HCT116 (cell line): ENCODE results near the gene C10orf95. TPM values are rescaled to one million over a fixed set of nuclear protein-coding genes. Genes with fewer than 3 reads are reported as not detected.

Experiments
- ATAC-seq: fragments of 200-7000 bp; cut with Tn5 transposase; 2 replicates; pipeline ENCODE4 v1.9.1; 2020; ENCODE audit warnings: mild to moderate bottlenecking, moderate library complexity
- BruUV-seq: library from RNA; stranded (reverse); fragments of 400-500 nt; replicated peaks from 2 replicates; lab custom pipeline; 2021; lab: Mats Ljungman, UMichigan
- CTCF ChIA-PET: fragments of 300-600 bp; sonication (Branson Sonifier 250); formaldehyde crosslinking; loops from one replicate; lab custom pipeline; 2021; ENCODE audit warnings: antibody characterized with exemption; lab: Charles Lee
- POLR2A ChIA-PET: fragments of 300-600, 350-600 bp; sonication (Branson Sonifier 250); formaldehyde crosslinking; loops from one replicate; lab custom pipeline; 2021; ENCODE audit warnings: antibody characterized with exemption; lab: Charles Lee
- RAD21 ChIA-PET, 2 experiments: fragments of 300-600 bp; sonication (Branson Sonifier 250); formaldehyde crosslinking; loops; one replicate each; lab custom pipeline; 2023; ENCODE audit warnings: low total read pairs in 2 of 2; ENCODE audit not compliant: uncharacterized antibody in 2 of 2, unreplicated experiment in 2 of 2, low non-redundant PET in 1 of 2; lab: Charles Lee
- DNase-seq: peaks from one replicate; pipeline ENCODE4 v3.0.0-alpha.2; 2010; ENCODE audit warnings: low read depth, low spot score
- H2AFZ ChIP-seq: fragments of 200-600 bp; shearing (Covaris generic), sonication (generic); 2 replicates; pipeline ENCODE4 v1.6.1; 2017; ENCODE audit warnings: low read depth, mixed run types, mixed read lengths, antibody characterized with exemption, low read length; ENCODE audit not compliant: poor library complexity, severe bottlenecking
- H3K27ac ChIP-seq: 2 replicates; pipeline ENCODE4 v1.5.1; 2012; ENCODE audit warnings: low read depth, low read length
- H3K27me3 ChIP-seq: fragments of 200-600 bp; sonication (generic); 2 replicates; pipeline ENCODE4 v1.6.1; 2016; ENCODE audit warnings: mixed run types, low read length, mixed read lengths; ENCODE audit not compliant: insufficient read depth
- H3K36me3 ChIP-seq, 2 experiments: fragments of 200-500 bp in 1 of 2; fragments of 200-600 bp in 1 of 2; sonication (Bioruptor generic) in 1 of 2; sonication (generic) in 1 of 2; 2 replicates each; pipeline versions ENCODE4 v1.5.1 to v1.6.1; 2014 to 2016; ENCODE audit warnings: low read length in 2 of 2, inconsistent platforms in 1 of 2, mixed read lengths in 1 of 2, mixed run types in 1 of 2; ENCODE audit not compliant: insufficient read depth in 2 of 2, control insufficient read depth in 1 of 2
- H3K4me1 ChIP-seq, 2 experiments: fragments of 200-600 bp in 1 of 2; sonication (generic) in 1 of 2; 2 replicates each; pipeline versions ENCODE4 v1.5.1 to v1.6.1; 2012 to 2017; ENCODE audit warnings: low read length in 2 of 2, inconsistent platforms in 1 of 2, mild to moderate bottlenecking in 1 of 2, mixed read lengths in 1 of 2, mixed run types in 1 of 2, moderate library complexity in 1 of 2; ENCODE audit not compliant: insufficient read depth in 2 of 2, control insufficient read depth in 1 of 2
- H3K4me2 ChIP-seq: fragments of 200-600 bp; sonication (generic); 2 replicates; pipeline ENCODE4 v1.6.1; 2017; ENCODE audit warnings: mixed run types, low read length, mixed read lengths
- H3K4me3 ChIP-seq, 2 experiments: fragments of 200-600 bp in 1 of 2; sonication (generic) in 1 of 2; replicated peaks in 1 of 2; 2 replicates each; pipeline ENCODE4 v1.5.1; 2011 to 2016; ENCODE audit warnings: low read length in 2 of 2, control low read depth in 1 of 2, low read depth in 1 of 2, mild to moderate bottlenecking in 1 of 2, mixed read lengths in 1 of 2, mixed run types in 1 of 2
- H3K79me2 ChIP-seq: fragments of 200-600 bp; sonication (generic); 2 replicates; pipeline ENCODE4 v1.6.1; 2017; ENCODE audit warnings: mild to moderate bottlenecking, mixed run types, low read length, moderate library complexity, mixed read lengths; ENCODE audit not compliant: insufficient read depth
- H3K9ac ChIP-seq: fragments of 200-600 bp; sonication (generic); 2 replicates; pipeline ENCODE4 v1.6.1; 2016; ENCODE audit warnings: low read length, mixed read lengths
- H3K9me2 ChIP-seq: fragments of 200-600 bp; sonication (generic), shearing (Covaris generic); 2 replicates; pipeline ENCODE4 v1.6.1; 2017; ENCODE audit warnings: mixed run types, mild to moderate bottlenecking, moderate library complexity; ENCODE audit not compliant: insufficient read depth
- H3K9me3 ChIP-seq, 2 experiments: fragments of 200-500 bp in 1 of 2; fragments of 200-600 bp in 1 of 2; sonication (Bioruptor generic) in 1 of 2; sonication (generic) in 1 of 2; 2 replicates each; pipeline ENCODE4 v1.6.1; 2014 to 2017; ENCODE audit warnings: low read length in 2 of 2, mixed read lengths in 2 of 2, inconsistent platforms in 1 of 2, low read depth in 1 of 2, mild to moderate bottlenecking in 1 of 2, mixed run types in 1 of 2, moderate library complexity in 1 of 2; ENCODE audit not compliant: control insufficient read depth in 1 of 2, insufficient read depth in 1 of 2
- H4K20me1 ChIP-seq: fragments of 200-600 bp; sonication (generic), shearing (Covaris generic); 2 replicates; pipeline ENCODE4 v1.6.1; 2017; ENCODE audit warnings: mixed run types, mild to moderate bottlenecking, moderate library complexity; ENCODE audit not compliant: insufficient read depth
- FOSL1 ChIP-seq: IDR thresholded peaks from 2 replicates; pipeline ENCODE4 v1.6.1; 2012; ENCODE audit warnings: low read depth
- POLR2A ChIP-seq: IDR thresholded peaks from 2 replicates; pipeline ENCODE4 v1.7.0; 2011; ENCODE audit warnings: borderline replicate concordance; ENCODE audit not compliant: insufficient read depth, insufficient read length; ENCODE audit errors: extremely low read depth
- POLR2AphosphoS5 ChIP-seq: IDR thresholded peaks from 2 replicates; pipeline ENCODE4 v1.6.1; 2011; ENCODE audit warnings: mild to moderate bottlenecking, low read depth, low read length, moderate library complexity
- SP1 ChIP-seq: IDR thresholded peaks from 2 replicates; pipeline ENCODE4 v1.6.1; 2012; ENCODE audit warnings: low read depth
- SRF ChIP-seq: IDR thresholded peaks from 2 replicates; pipeline ENCODE4 v1.6.1; 2012; ENCODE audit warnings: low read depth
- TCF7L2 ChIP-seq: IDR thresholded peaks from 2 replicates; pipeline ENCODE4 v1.7.0; 2011; ENCODE audit warnings: borderline replicate concordance, inconsistent platforms; ENCODE audit not compliant: insufficient read depth, insufficient read length; ENCODE audit errors: extremely low read depth
- YY1 ChIP-seq: IDR thresholded peaks from 2 replicates; pipeline ENCODE4 v1.6.1; 2011; ENCODE audit warnings: low read length, low read depth, moderate library complexity, mild to moderate bottlenecking; ENCODE audit not compliant: insufficient replicate concordance; ENCODE audit errors: extremely low read depth
- intact Hi-C: fragments of 100-400 bp; cut with micrococcal nuclease; formaldehyde crosslinking; loops from 2 replicates; pipeline ENCODE4 v1.10.0; 2022
- total RNA-seq: library from RNA; stranded (reverse); gene quantifications from one replicate; pipeline ENCODE4 v1.2.1, GENCODE V29; 2021; ENCODE audit not compliant: unreplicated experiment

The C10orf95 gene
- total RNA-seq, 1 experiment from 2014 or later, result 2.1 TPM

DNA sequence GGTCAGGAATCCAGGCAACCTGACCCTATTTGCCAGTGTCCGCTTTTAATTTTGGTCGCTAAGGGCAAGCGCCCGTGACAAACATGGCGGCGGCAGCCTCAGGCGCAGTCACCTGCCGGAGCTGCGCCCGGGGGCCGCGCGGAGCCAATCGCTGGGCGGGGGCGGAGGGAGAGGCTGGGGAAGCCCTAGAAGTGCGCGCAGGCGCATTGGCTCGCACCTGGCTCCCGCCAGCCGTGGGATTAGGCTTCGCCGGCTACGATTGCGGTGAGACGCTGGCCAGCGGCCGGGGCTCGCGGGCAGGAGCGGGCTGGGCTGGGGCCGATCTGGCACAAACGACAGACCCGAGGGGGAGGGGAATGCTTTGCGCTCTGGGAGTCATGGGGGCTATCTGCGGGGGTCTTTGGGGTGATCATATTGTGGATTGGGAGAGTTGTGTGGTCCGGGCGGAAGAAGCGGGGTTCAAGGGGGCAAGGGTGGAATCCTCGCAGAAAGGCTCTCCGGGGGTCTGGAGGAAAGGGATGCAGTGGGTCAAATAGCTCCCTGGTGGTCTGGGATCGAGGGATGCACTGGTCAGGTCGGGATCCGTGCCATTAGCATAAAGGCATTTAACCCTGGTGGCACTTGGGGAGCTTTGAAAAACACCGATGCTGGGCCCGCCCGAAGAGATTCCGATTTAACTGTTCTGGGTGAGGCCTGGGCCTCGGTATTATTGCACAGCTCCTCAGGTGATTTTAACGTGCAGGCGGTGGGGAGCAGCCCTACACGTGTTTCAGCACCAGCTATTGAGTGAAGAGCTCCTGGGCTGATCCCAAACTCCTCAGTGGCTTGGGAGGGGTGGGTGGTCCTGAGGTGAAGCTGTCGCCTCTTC lies 10.1 kb upstream of the C10orf95 start:
- BruUV-seq, result TSS peak; percentile 53
- Histone ChIP-seq H3K4me1 (peaks cover 31 to 38% of the 10 kb centered on the region in 2 experiments), H3K9ac (peak overlapping the region; percentile 84), H3K27me3 (no peaks in the 10 kb centered on the region), H3K4me2 (peak overlapping the region; percentile 93), H3K79me2 (peaks cover 38% of the 10 kb centered on the region; the same call in 1 of the 2 replicates), H3K9me2 (no peaks in the 10 kb centered on the region), H3K27ac (peak overlapping the region; percentile 60), H3K9me3 (no peaks in the 10 kb centered on the region), H3K36me3 (no peaks in the 10 kb centered on the region)
- ChIA-PET CTCF (interaction anchor here (0.9 to 2.9 kb wide), 12 partner anchors 8 to 292 kb away, joined by 3 to 18 read pairs (median 4); partner anchors contain the start of genes C10orf95, FBXL15 and NFKB2), RAD21 (no interaction called here), POLR2A (interaction anchor here (0.9 to 3.4 kb wide), 5 partner anchors 10 to 41 kb away, joined by 3 to 39 read pairs (median 7); partner anchors contain the start of genes ACTR1A, C10orf95, CUEDC2 and FBXL15)
- ATAC-seq, result peak; percentile 85
- intact Hi-C loops, result loop anchor here (5.0 kb wide), 2 partner anchors 39 to 229 kb away; partner anchors contain the start of gene FBXL15
- DNase-seq, result peak; percentile 87
- TF ChIP-seq POLR2AphosphoS5 (peak; percentile 93), POLR2A (peak; percentile 80), YY1 (peak; percentile 100), SP1 (no peak), TCF7L2 (peak; percentile 46), SRF (no peak), FOSL1 (no peak)
- TF ChIP-seq, all 23 proteins: peak for 4
- peak overlapping the region; percentile 72 to 73 for H3K4me3 ChIP-seq
- H2AFZ ChIP-seq, result peak overlapping the region; percentile 67
- no peaks in the 10 kb centered on the region for H4K20me1 ChIP-seq
